ENCODE measurements around the gene TTC39B. TPM values are rescaled to one million over a fixed set of nuclear protein-coding genes. Genes with fewer than 3 reads are reported as not detected.

The TTC39B gene
- total RNA-seq, 1 experiment from 2014 or later = 8.0 TPM

DNA sequence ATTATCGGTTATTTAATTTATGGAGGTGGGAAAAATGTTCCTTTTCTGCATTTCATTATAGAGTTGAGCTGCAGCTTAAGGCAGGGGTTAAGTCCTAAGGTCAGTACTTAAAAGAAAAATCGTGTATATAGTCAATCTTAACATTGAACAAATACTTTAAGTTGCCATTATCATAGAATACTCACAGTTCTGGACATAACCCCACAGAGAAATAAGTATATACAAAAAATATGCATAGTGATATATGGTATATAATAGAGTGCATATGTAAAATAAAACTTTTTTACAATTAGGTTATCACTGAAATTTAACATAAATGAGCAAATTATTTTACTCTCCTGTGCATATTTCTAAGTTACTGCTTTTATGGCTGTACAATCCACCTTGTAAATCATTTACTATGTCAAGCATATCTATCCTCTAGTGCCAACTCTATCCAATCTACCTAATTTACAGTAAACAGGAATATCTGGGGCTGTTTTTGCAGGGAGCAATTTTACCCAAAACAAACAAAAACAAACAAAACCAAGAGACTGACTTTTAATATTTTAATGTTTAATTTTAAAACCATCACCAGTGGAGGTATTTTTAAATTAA, 28.8 kb downstream of the TTC39B start:
- in situ Hi-C loops (cut with HindIII; ENCODE audit: low pct_unique_long_range_greater_than_20kb, low sequenced_read_pairs) = no loop called here
- no peak for DNase-seq (ENCODE audit: low read depth, low spot score)

DNA sequence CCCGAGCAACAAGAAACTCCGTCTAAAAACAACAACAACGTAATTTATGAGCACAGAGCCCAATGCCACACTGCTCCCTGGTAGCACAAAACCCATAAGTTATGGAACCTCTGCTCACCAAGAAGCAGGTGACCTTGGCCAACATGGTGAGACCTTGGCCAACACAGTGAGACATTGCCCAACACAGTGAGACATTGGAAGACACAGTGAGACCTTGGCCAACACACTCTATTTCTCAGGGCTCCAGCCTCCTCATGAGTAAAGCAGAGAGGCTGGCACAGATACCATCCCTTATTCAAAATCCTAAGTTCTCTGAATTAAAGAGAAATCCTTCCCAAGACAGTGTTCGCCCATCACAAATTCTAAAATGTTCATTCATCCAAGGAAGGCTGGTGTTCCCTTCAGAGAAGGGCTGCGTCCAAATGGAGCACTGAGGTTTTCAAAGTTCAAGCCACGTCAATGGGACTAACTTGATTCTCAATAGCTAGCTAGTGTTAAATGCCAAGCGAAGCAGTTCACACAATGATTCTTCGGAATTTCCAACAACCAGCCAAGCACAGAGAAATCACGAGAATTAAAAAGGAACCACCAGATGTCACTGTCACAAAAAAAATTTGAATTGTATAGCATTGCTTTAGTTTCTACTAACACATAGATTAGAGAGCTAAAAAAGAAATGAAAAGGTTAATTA, 29.5 kb downstream of the TTC39B start:
- in situ Hi-C loops (cut with HindIII; ENCODE audit: low pct_unique_long_range_greater_than_20kb, low sequenced_read_pairs) = no loop called here
- peak; percentile 73 for DNase-seq (ENCODE audit: low read depth, low spot score)

DNA sequence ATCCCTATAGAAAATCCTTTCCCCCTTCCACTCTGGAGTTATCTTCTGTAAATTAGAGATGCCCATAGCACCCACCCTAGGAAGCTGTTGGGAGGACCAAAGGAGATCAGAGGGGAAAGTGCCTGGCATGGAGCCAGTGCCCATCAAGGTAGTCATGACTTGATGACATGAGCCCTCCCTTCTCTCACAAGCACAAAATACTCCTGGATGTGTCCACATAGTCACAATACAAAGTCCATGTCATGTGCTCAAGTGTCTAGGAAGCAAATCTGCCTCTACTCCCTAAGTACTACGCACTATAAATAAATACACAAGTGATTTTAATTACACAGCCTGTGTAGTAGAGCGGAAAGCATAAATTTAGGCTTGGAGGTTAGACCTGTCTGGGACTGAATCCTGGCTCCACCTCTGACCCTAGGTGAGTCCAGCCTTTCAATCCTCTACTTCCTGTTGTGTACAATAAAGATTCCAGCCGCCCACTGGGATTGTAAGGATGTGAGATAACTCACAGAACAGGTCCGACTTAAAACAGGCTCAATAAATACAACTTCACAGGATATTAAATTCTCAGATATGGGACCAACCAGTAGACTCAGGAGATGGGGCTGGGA, 30.6 kb downstream of the TTC39B start:
- DNase-seq (ENCODE audit: low read depth, low spot score) = no peak
- in situ Hi-C loops (cut with HindIII; ENCODE audit: low pct_unique_long_range_greater_than_20kb, low sequenced_read_pairs) = no loop called here

DNA sequence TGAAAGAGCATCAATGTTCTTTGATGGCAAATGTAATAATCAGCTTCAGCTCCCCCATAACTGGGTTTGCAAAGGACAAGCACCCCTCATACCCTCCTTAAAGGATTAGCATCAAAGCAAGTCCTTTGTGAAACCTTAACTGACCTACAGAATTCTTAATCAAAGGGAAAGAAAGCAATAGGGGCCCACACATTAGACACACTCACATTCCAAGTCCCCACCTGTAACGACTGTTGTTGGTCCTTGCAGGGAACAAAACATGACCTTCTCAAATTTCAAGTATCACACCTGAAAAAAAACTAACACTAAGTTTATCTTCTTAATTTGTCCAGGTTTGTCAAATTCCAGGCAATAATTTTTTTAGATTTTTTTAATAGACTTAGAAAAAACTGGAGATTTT, 32.6 kb downstream of the TTC39B start:
- in situ Hi-C loops (cut with HindIII; ENCODE audit: low pct_unique_long_range_greater_than_20kb, low sequenced_read_pairs) = no loop called here
- DNase-seq (ENCODE audit: low read depth, low spot score) = no peak

DNA sequence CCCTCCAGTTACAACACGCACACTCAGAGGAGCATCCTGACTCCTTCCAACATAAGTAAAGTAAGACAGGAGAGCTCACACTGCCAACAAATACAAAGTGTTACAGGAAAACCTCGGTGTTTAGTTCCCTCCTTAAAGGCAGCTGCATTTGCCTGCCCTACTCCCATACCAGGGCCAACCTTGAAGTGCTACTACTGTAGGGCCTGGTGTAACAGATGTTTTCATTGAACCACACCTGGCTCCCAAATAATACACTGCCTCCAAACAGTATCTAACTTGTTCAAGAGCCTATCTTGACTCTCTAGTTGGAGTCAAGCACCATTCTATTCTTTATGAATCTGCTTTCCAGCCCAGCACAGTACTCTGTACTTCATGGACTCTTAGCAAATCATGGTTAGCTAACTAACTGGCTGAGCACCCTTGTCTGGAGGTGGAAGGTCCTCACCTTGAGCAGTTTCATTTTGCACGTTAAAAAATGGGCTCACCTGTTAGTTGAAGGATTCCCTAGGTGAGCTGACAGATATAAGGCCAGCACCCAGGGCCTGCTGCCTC, 34.6 kb downstream of the TTC39B start:
- in situ Hi-C loops (cut with HindIII; ENCODE audit: low pct_unique_long_range_greater_than_20kb, low sequenced_read_pairs) = no loop called here
- DNase-seq (ENCODE audit: low read depth, low spot score) = no peak

DNA sequence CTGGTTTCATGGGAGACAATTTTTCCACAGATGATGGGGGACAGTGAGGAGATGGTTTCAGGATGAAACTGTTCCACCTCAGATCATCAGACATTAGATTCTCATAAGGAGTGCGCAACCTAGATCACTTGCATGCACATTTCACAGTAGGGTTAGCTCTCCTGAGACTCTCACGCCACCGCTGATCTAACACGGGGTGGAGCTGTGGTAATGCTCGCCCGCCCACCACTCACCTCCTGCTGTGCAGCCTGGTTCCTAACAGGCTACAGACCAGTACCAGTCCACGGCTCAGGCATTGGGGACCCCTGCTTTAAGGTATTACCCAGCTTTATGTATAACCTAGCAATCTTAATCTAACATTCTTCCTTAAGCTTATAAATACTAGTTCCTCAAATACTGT, 35.6 kb downstream of the TTC39B start:
- in situ Hi-C loops (cut with HindIII; ENCODE audit: low pct_unique_long_range_greater_than_20kb, low sequenced_read_pairs) = no loop called here
- no peak for DNase-seq (ENCODE audit: low read depth, low spot score)

DNA sequence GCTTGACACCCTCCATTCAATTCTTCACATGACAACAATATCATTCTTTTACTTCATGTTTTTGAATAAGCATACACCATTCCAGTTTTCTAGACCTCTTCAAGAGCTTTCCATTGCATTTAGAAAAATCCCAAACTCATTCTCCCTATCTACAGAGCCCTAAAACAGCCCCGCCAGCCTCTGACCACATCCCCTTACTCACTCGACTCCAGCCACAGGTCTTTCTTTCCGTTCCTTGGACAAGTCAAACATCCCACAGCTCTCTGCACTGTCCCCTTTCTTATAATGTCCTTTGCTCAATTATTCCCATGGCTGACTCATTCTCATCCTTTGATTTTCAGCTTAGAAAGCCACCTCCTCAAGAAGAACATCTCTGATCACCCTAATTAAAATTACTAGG, 38.2 kb downstream of the TTC39B start:
- in situ Hi-C loops (cut with HindIII; ENCODE audit: low pct_unique_long_range_greater_than_20kb, low sequenced_read_pairs) = no loop called here
- no peak for DNase-seq (ENCODE audit: low read depth, low spot score)

DNA sequence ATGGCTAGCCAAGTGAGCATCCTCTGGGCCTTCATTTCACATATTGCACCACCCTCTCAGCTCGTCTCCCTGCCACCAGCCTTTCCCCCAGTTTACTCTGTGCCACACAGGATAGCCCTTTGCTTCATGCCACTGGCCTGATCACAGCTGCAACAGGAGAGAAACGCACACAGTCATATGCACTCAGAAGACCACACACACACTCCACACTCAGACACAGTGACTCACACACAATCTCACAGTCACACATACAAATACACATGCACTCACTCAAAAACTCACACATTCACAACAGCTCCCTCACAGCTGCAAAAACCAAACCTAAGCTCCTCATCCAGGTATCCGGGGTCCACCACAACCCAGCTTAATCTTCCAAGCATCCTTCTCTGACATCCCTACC, 38.7 kb downstream of the TTC39B start:
- no peak for DNase-seq (ENCODE audit: low read depth, low spot score)
- in situ Hi-C loops (cut with HindIII; ENCODE audit: low pct_unique_long_range_greater_than_20kb, low sequenced_read_pairs) = no loop called here

DNA sequence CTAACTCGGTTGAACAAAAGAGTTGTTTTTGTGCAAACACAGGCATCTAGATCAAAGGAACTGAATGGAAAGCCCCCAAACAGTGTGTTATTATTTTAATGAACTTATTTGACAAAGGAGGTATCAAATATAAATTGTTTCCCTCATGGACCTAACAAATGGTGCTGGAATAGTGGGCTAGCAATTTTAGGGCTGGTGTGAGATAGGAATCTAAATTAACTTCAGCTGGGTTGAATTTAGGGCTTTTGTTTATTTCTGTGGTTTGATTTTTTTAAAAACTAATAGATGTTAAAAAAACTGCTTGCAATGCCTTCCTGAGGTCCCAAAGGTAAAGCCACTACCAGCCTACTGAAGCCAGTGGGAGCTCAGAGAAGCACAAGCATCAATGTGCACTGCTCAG, 42.1 kb downstream of the TTC39B start:
- DNase-seq (ENCODE audit: low read depth, low spot score) = no peak
- in situ Hi-C loops (cut with HindIII; ENCODE audit: low pct_unique_long_range_greater_than_20kb, low sequenced_read_pairs) = no loop called here

DNA sequence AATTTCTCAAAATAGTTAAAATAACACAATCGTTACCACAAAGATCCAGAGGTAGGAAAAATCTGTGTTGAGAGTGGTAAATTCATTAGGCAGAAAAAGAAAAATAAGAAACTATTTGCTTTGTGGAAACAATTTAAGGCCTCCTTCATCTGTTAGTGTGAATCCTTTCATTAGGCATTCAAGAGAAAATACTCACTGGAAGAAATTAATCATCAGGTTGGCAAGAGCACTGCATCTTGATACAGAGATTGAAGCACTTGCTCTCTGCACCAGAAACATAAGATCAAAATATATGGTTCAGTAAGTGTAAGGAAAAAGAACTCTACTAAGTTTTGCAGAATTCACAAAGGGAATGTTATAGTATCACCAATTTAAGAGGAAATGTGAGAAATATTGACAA, 44.4 kb downstream of the TTC39B start:
- no peak for DNase-seq (ENCODE audit: low read depth, low spot score)
- in situ Hi-C loops (cut with HindIII; ENCODE audit: low pct_unique_long_range_greater_than_20kb, low sequenced_read_pairs) = no loop called here

DNA sequence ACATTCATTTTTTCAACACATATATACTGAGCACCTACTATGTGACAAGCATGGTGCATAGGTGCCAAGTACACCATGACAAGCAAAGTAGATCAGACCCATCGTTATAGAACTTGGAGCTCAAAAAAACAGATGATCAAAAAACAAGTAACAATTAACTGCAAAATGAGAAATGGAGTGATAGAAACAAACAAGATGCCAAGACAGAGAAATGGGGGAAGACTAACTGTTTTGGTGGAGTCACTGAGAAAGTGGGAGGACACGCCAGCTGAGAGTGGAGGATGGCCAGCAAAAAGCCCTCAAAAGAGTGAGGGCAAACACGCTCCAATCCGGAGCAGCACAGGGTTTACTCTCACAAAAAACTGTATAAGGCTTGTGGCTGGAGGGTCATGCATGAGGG, 50.6 kb downstream of the TTC39B start:
- no peak for DNase-seq (ENCODE audit: low read depth, low spot score)

DNA sequence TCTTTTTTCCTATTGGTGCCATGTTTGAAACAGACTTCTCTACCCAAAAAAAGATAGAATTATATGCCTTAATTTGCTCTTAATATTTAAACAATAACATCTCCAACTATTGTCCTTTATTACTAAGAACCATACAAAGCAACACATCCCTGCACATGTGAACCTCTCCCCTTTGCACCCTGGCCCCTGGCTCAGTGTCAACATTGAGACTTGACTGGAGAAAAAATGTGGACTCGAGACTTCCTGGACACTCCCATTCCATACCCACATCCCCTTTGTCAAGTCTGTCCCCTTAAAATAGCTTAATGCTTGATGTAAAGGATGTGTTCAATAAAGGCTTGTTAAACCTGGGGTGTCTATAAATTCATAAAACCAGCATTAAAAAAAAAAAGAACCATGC, 53.2 kb downstream of the TTC39B start:
- in situ Hi-C loops (cut with HindIII; ENCODE audit: low pct_unique_long_range_greater_than_20kb, low sequenced_read_pairs) = no loop called here
- DNase-seq (ENCODE audit: low read depth, low spot score) = no peak

More for the DNA sequence above, 50.6 kb downstream of the TTC39B start:
- in situ Hi-C loops (cut with HindIII; ENCODE audit: low pct_unique_long_range_greater_than_20kb, low sequenced_read_pairs) = no loop called here

DNA sequence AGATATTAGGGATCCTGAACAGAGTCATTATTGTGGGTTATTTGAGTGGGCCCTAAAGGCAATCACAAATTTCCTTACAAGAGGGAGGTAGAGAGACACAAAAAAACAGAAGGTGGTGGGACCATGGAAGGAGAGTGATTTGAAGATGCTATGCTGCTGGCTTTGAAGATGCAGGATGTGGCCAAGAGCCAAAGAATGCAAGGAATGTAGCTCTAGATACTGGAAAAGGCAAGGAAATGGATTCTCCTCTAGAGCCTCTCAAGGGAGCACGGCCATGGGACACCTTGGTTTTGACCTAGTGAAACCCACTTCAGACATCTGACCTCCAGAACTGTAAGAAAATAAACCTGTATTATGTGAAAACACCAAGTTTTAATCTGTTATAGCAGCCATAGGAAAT, 53.8 kb downstream of the TTC39B start:
- no peak for DNase-seq (ENCODE audit: low read depth, low spot score)

DNA sequence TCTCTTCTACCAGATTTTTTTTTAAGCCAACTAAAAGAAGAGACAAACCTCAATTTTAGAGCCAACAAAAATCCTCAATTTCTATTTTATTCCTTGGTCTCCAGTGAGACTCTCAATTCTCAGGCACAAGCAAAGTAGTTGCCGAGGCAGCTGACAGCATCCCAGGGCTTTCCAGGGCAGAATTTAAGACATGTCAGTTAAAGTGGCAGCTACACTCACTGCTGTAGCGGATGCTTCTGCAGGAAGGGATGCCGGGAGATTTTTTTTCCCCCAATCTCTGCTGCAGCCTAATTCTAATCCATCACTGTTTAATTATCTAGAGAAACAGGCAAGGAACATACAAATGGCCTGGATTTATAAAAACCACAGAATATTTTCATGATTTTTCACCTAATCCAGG, 57.0 kb downstream of the TTC39B start:
- DNase-seq (ENCODE audit: low read depth, low spot score) = no peak
- in situ Hi-C loops (cut with HindIII; ENCODE audit: low pct_unique_long_range_greater_than_20kb, low sequenced_read_pairs) = no loop called here

More for the DNA sequence above, 53.8 kb downstream of the TTC39B start:
- in situ Hi-C loops (cut with HindIII; ENCODE audit: low pct_unique_long_range_greater_than_20kb, low sequenced_read_pairs) = no loop called here

DNA sequence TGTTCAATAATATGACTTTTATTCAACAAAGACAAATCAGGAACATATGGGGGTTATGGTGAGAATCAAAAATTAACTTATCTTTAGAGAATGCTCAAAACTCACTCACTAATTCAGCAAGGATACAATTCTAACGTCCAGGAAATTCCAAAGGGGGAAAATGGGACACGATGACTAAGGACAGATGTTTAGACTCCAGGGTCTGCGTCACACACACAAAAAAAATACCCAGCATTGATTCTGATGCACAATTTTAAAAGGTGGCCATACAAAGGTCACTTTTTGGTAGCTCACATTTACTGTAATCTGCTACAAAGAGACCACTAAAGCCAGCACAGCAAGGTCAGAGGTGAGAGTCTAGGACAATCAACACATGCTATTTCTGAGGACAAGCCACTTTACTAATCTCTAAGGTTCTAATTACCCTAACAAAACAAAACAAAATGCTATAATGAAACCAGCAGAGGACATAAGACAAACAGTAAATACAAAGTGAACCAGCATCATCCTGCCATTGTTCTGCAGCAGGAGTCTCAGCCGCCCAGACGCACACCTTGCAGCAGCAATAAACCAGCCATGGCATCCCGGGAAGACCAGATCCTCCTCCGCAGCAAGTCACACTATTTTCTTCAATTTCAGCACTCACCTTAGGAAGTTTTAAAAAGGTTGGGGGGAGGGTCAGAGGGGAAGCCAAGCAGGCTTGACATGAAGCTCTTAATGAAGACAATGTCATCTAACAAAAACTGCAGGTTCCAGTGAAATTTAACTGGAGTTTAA, 57.8 kb downstream of the TTC39B start:
- DNase-seq (ENCODE audit: low read depth, low spot score) = no peak
- in situ Hi-C loops (cut with HindIII; ENCODE audit: low pct_unique_long_range_greater_than_20kb, low sequenced_read_pairs) = no loop called here

DNA sequence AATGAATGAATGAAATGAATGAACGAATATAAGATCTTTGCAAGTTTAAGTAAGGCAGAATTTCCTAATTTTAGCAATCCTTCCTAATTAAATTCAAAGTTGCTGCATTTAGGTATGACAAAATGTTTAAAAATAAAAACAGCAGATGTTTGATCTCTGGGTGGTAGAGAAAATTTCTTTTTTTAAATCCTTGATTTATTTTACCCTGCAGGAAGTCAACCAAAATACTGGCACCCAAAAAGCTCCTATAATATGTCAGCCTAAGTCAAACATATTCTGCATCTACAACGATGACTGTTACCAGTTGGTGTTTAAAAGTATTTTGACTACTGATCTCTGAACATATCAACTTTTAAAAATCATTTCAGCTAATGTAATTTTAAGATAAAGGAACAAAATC, 58.4 kb downstream of the TTC39B start:
- in situ Hi-C loops (cut with HindIII; ENCODE audit: low pct_unique_long_range_greater_than_20kb, low sequenced_read_pairs) = no loop called here
- DNase-seq (ENCODE audit: low read depth, low spot score) = no peak

DNA sequence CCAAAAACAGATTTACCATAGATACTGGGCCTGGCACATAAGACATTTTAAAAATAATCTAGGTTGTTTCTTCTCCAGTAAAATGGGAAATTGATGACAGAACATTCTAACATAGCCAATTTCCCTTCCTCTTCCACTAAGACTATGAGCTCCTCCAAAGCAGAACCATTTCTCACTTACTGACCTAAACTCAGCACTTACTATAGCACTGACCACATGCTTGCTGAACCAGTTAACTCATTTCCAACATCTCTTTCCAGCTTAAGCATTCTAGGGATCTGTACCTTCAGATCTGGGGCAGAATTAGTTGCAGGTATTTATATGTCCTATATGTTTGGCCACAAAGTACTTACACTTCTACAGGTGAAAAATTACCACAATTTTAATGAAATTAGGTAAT, 58.9 kb downstream of the TTC39B start:
- in situ Hi-C loops (cut with HindIII; ENCODE audit: low pct_unique_long_range_greater_than_20kb, low sequenced_read_pairs) = no loop called here

DNA sequence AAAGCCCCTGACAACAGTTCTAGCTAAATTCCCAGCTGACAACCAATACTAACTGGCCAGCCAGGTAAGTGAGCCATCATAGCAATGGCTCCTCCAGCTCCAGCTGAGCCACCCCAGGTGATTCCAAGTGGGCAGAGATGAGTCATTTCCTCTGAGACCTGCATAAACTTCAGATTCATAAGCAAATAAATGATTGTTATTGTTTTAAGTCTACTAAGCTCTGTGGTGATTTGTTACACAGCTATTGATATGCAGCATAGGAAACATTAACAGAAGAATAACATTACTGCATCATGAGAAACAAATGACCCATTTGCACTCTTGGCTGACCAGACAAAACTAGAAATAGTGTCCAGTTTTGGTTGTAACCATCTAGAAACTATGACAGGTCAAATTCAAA, 60.3 kb downstream of the TTC39B start:
- in situ Hi-C loops (cut with HindIII; ENCODE audit: low pct_unique_long_range_greater_than_20kb, low sequenced_read_pairs) = no loop called here
- no peak for DNase-seq (ENCODE audit: low read depth, low spot score)

More for the DNA sequence above, 58.9 kb downstream of the TTC39B start:
- no peak for DNase-seq (ENCODE audit: low read depth, low spot score)
